SK-N-SH (cell line): ENCODE measurements around the gene THBD.

Experiments used
- CHD2 ChIP-seq: fragments of 150-350 bp; IDR thresholded peaks from 2 replicates; pipeline ENCODE4 v1.6.1; 2018; ENCODE audit warnings: low read length; ENCODE audit not compliant: partially characterized antibody
- EZH2phosphoT487 ChIP-seq: fragments of 200-600 bp; sonication (generic); IDR thresholded peaks from 2 replicates; pipeline ENCODE4 v1.6.1; 2017; ENCODE audit warnings: low read depth, mixed run types, mild to moderate bottlenecking, antibody characterized with exemption, moderate library complexity, borderline replicate concordance
- GABPA ChIP-seq: IDR thresholded peaks from 2 replicates; pipeline ENCODE4 v1.4.0; 2012; ENCODE audit warnings: low read depth, mild to moderate bottlenecking
- JUND ChIP-seq: IDR thresholded peaks from 2 replicates; pipeline ENCODE4 v1.4.0; 2012
- NFIC ChIP-seq: IDR thresholded peaks from 2 replicates; pipeline ENCODE4 v1.4.0; 2012; ENCODE audit warnings: borderline replicate concordance
- POLR2AphosphoS5 ChIP-seq: IDR thresholded peaks from 2 replicates; pipeline ENCODE4 v1.6.1; 2012; ENCODE audit warnings: low read depth, low read length
- RAD21 ChIP-seq: IDR thresholded peaks from 2 replicates; pipeline ENCODE4 v1.6.1; 2012; ENCODE audit warnings: mild to moderate bottlenecking, low read length
- SMC3 ChIP-seq: IDR thresholded peaks from 2 replicates; pipeline ENCODE4 v1.6.1; 2012; ENCODE audit warnings: low read depth, low read length, improper control_type of control experiment
- TAF1 ChIP-seq: IDR thresholded peaks from 2 replicates; pipeline ENCODE4 v1.6.1; 2012; ENCODE audit warnings: low read depth, mild to moderate bottlenecking, low read length, moderate library complexity, borderline replicate concordance
- TF ChIP-seq, protein P1 (sequence below): fragments of 200-600 bp; sonication (generic); IDR thresholded peaks from 2 replicates; pipeline ENCODE4 v1.6.1; 2017; ENCODE audit warnings: antibody characterized with exemption, mild to moderate bottlenecking, moderate library complexity
- TF ChIP-seq, protein P2 (sequence below): IDR thresholded peaks from 2 replicates; pipeline ENCODE4 v1.4.0; 2012; ENCODE audit warnings: low read depth
- TF ChIP-seq, protein P3 (sequence below): IDR thresholded peaks from 2 replicates; pipeline ENCODE4 v1.4.0; 2012; ENCODE audit warnings: low read depth, borderline replicate concordance
- TF ChIP-seq, protein P4 (sequence below): IDR thresholded peaks from 2 replicates; pipeline ENCODE4 v1.4.0; 2012; ENCODE audit warnings: low read depth, borderline replicate concordance

DNA sequence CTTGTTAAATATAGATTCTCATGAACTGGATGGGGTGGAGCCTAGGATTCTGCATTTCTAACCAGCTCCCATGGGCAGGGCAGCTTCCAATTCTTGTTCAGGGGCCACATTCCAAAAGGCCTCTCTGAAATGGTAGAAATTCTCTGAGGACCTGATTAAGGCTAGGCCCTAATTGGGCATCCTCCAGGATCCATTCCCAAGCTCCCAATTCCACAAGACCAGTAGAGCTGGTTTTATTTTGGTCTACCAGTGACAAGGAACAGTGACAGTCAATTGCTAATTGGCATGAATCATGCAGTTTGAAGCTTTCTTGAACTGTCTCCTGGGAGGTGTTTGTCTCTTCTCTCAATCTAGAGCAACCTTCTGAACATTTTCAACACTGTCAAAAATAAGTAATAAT is 3.0 kb downstream of the THBD start:
- no peak for TF ChIP-seq TAF1
- TF ChIP-seq, protein P1, sequence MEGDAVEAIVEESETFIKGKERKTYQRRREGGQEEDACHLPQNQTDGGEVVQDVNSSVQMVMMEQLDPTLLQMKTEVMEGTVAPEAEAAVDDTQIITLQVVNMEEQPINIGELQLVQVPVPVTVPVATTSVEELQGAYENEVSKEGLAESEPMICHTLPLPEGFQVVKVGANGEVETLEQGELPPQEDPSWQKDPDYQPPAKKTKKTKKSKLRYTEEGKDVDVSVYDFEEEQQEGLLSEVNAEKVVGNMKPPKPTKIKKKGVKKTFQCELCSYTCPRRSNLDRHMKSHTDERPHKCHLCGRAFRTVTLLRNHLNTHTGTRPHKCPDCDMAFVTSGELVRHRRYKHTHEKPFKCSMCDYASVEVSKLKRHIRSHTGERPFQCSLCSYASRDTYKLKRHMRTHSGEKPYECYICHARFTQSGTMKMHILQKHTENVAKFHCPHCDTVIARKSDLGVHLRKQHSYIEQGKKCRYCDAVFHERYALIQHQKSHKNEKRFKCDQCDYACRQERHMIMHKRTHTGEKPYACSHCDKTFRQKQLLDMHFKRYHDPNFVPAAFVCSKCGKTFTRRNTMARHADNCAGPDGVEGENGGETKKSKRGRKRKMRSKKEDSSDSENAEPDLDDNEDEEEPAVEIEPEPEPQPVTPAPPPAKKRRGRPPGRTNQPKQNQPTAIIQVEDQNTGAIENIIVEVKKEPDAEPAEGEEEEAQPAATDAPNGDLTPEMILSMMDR, result no peak
- TF ChIP-seq POLR2AphosphoS5, result no peak
- TF ChIP-seq EZH2phosphoT487, result no peak
- no peak for TF ChIP-seq RAD21
- TF ChIP-seq GABPA, result no peak
- no peak for TF ChIP-seq SMC3
- no peak for TF ChIP-seq CHD2
- TF ChIP-seq JUND, result no peak
- TF ChIP-seq, protein P2, sequence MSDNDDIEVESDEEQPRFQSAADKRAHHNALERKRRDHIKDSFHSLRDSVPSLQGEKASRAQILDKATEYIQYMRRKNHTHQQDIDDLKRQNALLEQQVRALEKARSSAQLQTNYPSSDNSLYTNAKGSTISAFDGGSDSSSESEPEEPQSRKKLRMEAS, result no peak
- TF ChIP-seq, protein P3, sequence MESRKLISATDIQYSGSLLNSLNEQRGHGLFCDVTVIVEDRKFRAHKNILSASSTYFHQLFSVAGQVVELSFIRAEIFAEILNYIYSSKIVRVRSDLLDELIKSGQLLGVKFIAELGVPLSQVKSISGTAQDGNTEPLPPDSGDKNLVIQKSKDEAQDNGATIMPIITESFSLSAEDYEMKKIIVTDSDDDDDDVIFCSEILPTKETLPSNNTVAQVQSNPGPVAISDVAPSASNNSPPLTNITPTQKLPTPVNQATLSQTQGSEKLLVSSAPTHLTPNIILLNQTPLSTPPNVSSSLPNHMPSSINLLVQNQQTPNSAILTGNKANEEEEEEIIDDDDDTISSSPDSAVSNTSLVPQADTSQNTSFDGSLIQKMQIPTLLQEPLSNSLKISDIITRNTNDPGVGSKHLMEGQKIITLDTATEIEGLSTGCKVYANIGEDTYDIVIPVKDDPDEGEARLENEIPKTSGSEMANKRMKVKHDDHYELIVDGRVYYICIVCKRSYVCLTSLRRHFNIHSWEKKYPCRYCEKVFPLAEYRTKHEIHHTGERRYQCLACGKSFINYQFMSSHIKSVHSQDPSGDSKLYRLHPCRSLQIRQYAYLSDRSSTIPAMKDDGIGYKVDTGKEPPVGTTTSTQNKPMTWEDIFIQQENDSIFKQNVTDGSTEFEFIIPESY, result no peak
- no peak for TF ChIP-seq NFIC
- TF ChIP-seq, protein P4, sequence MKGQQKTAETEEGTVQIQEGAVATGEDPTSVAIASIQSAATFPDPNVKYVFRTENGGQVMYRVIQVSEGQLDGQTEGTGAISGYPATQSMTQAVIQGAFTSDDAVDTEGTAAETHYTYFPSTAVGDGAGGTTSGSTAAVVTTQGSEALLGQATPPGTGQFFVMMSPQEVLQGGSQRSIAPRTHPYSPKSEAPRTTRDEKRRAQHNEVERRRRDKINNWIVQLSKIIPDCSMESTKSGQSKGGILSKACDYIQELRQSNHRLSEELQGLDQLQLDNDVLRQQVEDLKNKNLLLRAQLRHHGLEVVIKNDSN, result no peak
